OCI-LY1 (cell line): ENCODE measurements around the gene CCDC8.

Source experiments
- H2AFZ ChIP-seq: fragments of 200-600 bp; sonication (generic), shearing (Covaris generic); 2 replicates; pipeline ENCODE4 v1.6.0; 2014; ENCODE audit warnings: antibody characterized with exemption, mild to moderate bottlenecking, low read length
- H3F3A ChIP-seq: fragments of 200-600 bp; sonication (generic), shearing (Covaris generic); 2 replicates; pipeline ENCODE4 v1.6.0; 2014; ENCODE audit warnings: mild to moderate bottlenecking, antibody characterized with exemption, low read length, moderate library complexity; ENCODE audit not compliant: insufficient read depth
- H3K27ac ChIP-seq: fragments of 200-600 bp; sonication (generic); 2 replicates; pipeline ENCODE4 v1.5.1; 2014; ENCODE audit warnings: low read length, mixed run types, mild to moderate bottlenecking, low read depth; ENCODE audit not compliant: poor library complexity, severe bottlenecking
- H3K27me3 ChIP-seq: fragments of 200-600 bp; sonication (generic); 2 replicates; pipeline ENCODE4 v1.6.0; 2014; ENCODE audit warnings: antibody characterized with exemption, mild to moderate bottlenecking, low read length, moderate library complexity; ENCODE audit not compliant: insufficient read depth
- H3K36me3 ChIP-seq: fragments of 200-600 bp; sonication (generic); 2 replicates; pipeline ENCODE4 v1.6.1; 2014; ENCODE audit warnings: mild to moderate bottlenecking, antibody characterized with exemption, low read length, moderate library complexity, mixed read lengths; ENCODE audit not compliant: insufficient read depth
- H3K4me1 ChIP-seq: fragments of 200-600 bp; sonication (generic); 2 replicates; pipeline ENCODE4 v1.5.1; 2014; ENCODE audit warnings: mild to moderate bottlenecking, low read length, moderate library complexity; ENCODE audit not compliant: insufficient read depth, severe bottlenecking
- H3K4me2 ChIP-seq: fragments of 200-600 bp; sonication (generic), shearing (Covaris generic); 2 replicates; pipeline ENCODE4 v1.6.1; 2014; ENCODE audit warnings: low read length
- H3K4me3 ChIP-seq: fragments of 200-600 bp; sonication (generic); 2 replicates; pipeline ENCODE4 v1.5.1; 2014; ENCODE audit warnings: low read length, low read depth, mild to moderate bottlenecking, mixed read lengths; ENCODE audit not compliant: poor library complexity, severe bottlenecking
- H3K79me2 ChIP-seq: fragments of 200-600 bp; shearing (Covaris generic); 2 replicates; pipeline ENCODE4 v1.6.1; 2016; ENCODE audit warnings: mixed run types, low read length, mixed read lengths; ENCODE audit not compliant: insufficient read depth
- H3K9ac ChIP-seq: fragments of 200-600 bp; sonication (generic), shearing (Covaris generic); 2 replicates; pipeline ENCODE4 v1.6.1; 2014; ENCODE audit warnings: mild to moderate bottlenecking, low read length, mixed read lengths
- H3K9me2 ChIP-seq: fragments of 200-600 bp; sonication (generic), shearing (Covaris generic); 2 replicates; pipeline ENCODE4 v1.6.1; 2014; ENCODE audit warnings: low read depth, mild to moderate bottlenecking, low read length, mixed read lengths
- H3K9me3 ChIP-seq: fragments of 200-600 bp; shearing (Covaris generic); 2 replicates; pipeline ENCODE4 v1.6.1; 2014; ENCODE audit warnings: low read length, mixed read lengths
- H4K20me1 ChIP-seq: fragments of 200-600 bp; sonication (generic), shearing (Covaris generic); 2 replicates; pipeline ENCODE4 v1.6.0; 2016; ENCODE audit warnings: mild to moderate bottlenecking, low read length; ENCODE audit not compliant: insufficient read depth
- EZH2 ChIP-seq: fragments of 200-600 bp; sonication (generic), shearing (Covaris generic); IDR thresholded peaks from 2 replicates; pipeline ENCODE4 v1.8.0; 2017; ENCODE audit warnings: borderline replicate concordance, mixed run types, mild to moderate bottlenecking, antibody characterized with exemption, low read length, moderate library complexity, mixed read lengths
- TF ChIP-seq, protein P1 (sequence below): fragments of 200-600 bp; sonication (generic), shearing (Covaris generic); IDR thresholded peaks from 2 replicates; pipeline ENCODE4 v1.5.1; 2017; ENCODE audit warnings: mild to moderate bottlenecking, antibody characterized with exemption, low read length, moderate library complexity, mixed read lengths

The CCDC8 gene

DNA sequence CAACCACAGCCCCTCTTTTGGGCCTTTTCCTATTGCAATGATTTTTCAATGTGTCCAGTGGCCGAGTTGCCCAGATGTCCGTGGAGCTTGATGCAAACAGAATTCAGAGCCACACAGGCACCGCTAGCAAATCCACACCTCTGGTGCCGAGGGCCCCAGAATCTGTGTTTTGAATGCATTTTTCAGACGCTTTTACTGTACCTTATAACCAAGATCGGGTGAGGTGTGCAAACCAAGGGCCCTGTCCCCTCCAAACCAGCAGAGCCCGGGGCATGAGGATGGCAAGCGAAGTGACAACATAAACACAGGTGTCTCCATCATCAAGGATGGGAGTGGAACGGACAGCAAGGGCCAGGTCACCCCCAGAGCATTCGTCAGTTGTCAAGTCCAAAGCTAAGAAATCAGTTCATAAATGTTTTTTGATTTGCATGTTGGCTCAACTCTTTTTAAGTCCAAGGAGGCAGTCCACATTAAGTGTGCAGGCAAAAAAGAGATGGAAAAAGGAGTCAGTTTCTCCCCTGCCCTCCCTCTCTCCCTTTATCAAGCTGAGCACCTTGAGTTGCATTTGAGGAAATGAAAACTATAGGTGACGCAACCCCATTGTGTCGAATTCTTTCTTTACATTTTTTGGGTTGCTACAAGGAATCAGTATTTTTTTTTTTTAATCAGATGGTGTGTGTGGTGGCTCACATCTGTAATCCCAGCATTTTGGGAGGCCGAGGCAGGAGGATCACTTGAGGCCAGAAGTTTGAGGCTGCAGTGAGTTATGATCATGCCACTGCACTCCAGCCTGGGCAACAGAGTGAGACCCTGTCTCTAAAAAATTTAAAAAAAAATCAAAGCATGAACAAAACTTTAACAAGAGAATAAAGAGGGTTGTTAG lies 2.9 kb downstream of the CCDC8 start:
- Histone ChIP-seq H3K36me3 (no peaks in the 10 kb centered on the region), H3K79me2 (no peaks in the 10 kb centered on the region), H3K4me2 (no peak overlapping the region), H3K9me2 (no peaks in the 10 kb centered on the region), H3K27ac (no peak overlapping the region), H3K4me1 (no peaks in the 10 kb centered on the region), H4K20me1 (no peaks in the 10 kb centered on the region), H3K9me3 (no peaks in the 10 kb centered on the region), H3K27me3 (0 out of 2 replicates have a peak, but pooled peaks cover 6% of the 10 kb centered on the region), H3K4me3 (no peak overlapping the region), H2AFZ (no peak overlapping the region), H3F3A (no peaks in the 10 kb centered on the region), H3K9ac (no peak overlapping the region)
- TF ChIP-seq, protein P1, sequence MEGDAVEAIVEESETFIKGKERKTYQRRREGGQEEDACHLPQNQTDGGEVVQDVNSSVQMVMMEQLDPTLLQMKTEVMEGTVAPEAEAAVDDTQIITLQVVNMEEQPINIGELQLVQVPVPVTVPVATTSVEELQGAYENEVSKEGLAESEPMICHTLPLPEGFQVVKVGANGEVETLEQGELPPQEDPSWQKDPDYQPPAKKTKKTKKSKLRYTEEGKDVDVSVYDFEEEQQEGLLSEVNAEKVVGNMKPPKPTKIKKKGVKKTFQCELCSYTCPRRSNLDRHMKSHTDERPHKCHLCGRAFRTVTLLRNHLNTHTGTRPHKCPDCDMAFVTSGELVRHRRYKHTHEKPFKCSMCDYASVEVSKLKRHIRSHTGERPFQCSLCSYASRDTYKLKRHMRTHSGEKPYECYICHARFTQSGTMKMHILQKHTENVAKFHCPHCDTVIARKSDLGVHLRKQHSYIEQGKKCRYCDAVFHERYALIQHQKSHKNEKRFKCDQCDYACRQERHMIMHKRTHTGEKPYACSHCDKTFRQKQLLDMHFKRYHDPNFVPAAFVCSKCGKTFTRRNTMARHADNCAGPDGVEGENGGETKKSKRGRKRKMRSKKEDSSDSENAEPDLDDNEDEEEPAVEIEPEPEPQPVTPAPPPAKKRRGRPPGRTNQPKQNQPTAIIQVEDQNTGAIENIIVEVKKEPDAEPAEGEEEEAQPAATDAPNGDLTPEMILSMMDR = no peak
- no peak for TF ChIP-seq EZH2

DNA sequence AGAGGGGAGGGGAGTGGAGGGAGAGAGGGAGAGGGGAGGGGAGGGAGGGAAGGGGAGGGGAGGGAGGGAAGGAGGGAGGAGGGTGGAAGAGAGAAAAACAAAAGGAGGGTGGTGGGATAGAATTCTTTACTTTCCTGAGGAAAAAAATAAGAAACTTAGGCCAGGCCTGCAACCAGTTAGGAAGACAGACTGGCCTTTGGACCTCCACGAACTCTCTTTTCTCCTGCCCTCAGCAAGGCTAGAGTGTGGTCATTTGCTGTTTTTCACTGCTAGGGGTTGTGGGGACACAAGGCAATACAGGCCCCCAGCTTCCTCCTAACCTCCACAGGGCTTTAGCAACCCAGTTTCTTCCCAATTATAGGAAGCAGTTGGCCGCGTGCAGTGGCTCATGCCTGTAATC lies 4.2 kb downstream of the CCDC8 start:
- Histone ChIP-seq H3K4me2 (no peak overlapping the region), H3F3A (no peaks in the 10 kb centered on the region), H3K4me1 (no peaks in the 10 kb centered on the region), H3K9me2 (no peaks in the 10 kb centered on the region), H3K36me3 (no peaks in the 10 kb centered on the region), H3K27ac (no peak overlapping the region), H3K9ac (no peak overlapping the region), H3K79me2 (no peaks in the 10 kb centered on the region), H3K4me3 (no peak overlapping the region), H3K9me3 (no peaks in the 10 kb centered on the region), H3K27me3 (no peaks in the 10 kb centered on the region), H4K20me1 (no peaks in the 10 kb centered on the region), H2AFZ (no peak overlapping the region)
- TF ChIP-seq, protein P1 = no peak
- no peak for TF ChIP-seq EZH2

DNA sequence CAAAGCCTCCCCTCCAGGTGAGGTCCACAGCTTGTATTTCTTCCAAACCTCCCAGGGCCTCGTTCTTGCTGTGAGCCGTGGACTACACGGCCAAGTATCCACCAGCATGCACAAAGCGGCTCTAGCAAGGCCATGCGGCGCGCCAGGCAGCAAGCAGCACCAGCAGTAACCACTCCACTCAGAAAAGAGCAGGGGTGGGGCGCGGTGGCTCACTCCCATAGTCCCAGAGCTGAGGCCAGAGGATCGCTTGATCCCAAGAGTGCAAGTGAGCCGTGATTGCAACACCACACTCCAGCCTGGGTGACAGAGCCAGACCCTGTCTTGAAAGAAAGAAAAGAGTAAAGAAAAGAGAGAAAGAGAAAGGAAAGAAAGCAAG lies 4.7 kb downstream of the CCDC8 start:
- no peaks in the 10 kb centered on the region for H3K36me3 ChIP-seq
- H3K27ac ChIP-seq = no peak overlapping the region
- no peaks in the 10 kb centered on the region for H3K4me1 ChIP-seq
- H3K4me2 ChIP-seq = no peak overlapping the region
- H3K4me3 ChIP-seq = no peak overlapping the region
- no peaks in the 10 kb centered on the region for H3K79me2 ChIP-seq
- TF ChIP-seq, protein P1 = no peak
- no peak for TF ChIP-seq EZH2
- H3K9ac ChIP-seq = no peak overlapping the region
- no peak overlapping the region for H2AFZ ChIP-seq
- no peaks in the 10 kb centered on the region for H4K20me1 ChIP-seq
- H3K27me3 ChIP-seq = no peaks in the 10 kb centered on the region
- H3K9me3 ChIP-seq = no peaks in the 10 kb centered on the region
- no peaks in the 10 kb centered on the region for H3K9me2 ChIP-seq
- no peaks in the 10 kb centered on the region for H3F3A ChIP-seq
